Measurements from ENCODE around the gene FOXO4. TPM values are rescaled to one million over a fixed set of nuclear protein-coding genes. Genes with fewer than 3 reads are reported as not detected.

Gene FOXO4
- total and polyA plus RNA-seq, 7 donors: 14.6 to 80.7 (median 56.5) TPM

DNA sequence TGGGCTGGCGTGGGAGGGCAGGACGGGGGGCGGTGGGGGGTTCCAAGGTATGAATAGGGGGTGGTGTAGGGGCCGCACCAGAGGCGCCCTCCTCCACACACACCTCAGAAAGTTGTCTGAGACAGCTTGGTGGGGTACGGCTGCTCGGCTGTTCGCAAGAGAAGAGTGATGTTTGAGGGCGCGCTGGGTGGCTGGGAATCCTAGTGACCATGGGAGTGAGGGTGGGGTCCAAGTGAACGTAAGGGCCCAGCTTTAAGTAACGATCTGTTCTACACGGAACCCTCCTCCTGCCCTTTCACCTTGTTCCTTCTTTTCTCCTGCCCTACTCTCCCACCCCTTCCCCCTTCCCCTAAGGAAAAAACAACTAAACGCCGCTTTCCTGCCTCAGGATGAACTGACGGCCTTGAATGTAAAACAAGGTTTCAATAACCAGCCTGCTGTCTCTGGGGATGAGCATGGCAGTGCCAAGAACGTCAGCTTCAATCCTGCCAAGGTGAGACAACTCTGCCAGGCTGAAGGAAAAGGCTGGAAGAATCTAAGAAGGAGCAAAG is 23.4 kb downstream of the FOXO4 start:
- H3K9me3 ChIP-seq: no peaks in the 10 kb centered on the region
- peak overlapping the region; percentile 70 for H3K4me3 ChIP-seq
- 0 to 19% (median 3%) methylated on average over 11 to 17 of the region's 17 CpGs for WGBS, 3 donors
- intact Hi-C loops (cut with DNase I): no loop called here
- TF ChIP-seq, protein P1, sequence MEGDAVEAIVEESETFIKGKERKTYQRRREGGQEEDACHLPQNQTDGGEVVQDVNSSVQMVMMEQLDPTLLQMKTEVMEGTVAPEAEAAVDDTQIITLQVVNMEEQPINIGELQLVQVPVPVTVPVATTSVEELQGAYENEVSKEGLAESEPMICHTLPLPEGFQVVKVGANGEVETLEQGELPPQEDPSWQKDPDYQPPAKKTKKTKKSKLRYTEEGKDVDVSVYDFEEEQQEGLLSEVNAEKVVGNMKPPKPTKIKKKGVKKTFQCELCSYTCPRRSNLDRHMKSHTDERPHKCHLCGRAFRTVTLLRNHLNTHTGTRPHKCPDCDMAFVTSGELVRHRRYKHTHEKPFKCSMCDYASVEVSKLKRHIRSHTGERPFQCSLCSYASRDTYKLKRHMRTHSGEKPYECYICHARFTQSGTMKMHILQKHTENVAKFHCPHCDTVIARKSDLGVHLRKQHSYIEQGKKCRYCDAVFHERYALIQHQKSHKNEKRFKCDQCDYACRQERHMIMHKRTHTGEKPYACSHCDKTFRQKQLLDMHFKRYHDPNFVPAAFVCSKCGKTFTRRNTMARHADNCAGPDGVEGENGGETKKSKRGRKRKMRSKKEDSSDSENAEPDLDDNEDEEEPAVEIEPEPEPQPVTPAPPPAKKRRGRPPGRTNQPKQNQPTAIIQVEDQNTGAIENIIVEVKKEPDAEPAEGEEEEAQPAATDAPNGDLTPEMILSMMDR (IDR thresholded peaks at IDR 0.05): no peak
- DNase-seq: no peak
- peak overlapping the region; percentile 79 for H3K27ac ChIP-seq
- peaks cover 9% of the 10 kb centered on the region for H3K4me1 ChIP-seq
- ATAC-seq: peak in 3 of 4 donors; percentile 9 to 49 (median 16)
- H3K27me3 ChIP-seq (ENCODE audit: insufficient read depth in 3 of 3, low read length in 2 of 3): no peaks in the 10 kb centered on the region
- H3K36me3 ChIP-seq (ENCODE audit: insufficient read depth in 1 of 2, low read depth in 1 of 2): peaks cover 0 to 42% of the 10 kb centered on the region in 2 donors

DNA sequence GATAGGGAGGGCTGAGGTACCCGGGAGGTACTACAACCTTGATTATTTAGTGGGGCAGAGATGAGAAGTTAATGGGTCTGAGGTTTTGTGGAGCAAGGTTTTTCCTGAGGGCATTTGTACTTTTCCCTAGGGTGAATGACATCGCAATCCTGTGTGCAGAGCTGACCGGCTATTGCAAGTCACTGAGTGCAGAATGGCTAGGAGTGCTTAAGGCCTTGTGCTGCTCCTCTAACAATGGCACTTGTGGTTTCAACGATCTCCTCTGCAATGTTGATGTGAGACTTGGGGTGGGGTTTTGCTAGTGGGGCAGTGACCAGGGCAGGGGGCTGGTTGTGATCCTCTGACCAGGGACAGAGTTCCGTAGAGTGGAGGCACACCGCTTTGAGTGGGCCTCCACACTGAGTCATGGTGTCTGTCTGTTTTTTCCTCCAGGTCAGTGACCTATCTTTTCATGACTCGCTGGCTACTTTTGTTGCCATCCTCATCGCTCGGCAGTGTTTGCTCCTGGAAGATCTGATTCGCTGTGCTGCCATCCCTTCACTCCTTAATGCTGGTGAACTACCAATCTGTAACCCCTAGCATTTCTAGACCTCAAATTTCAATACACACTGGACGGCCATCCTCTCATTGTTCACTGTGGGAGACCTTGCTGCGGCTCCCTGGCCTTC is 32.6 kb downstream of the FOXO4 start:
- no peak overlapping the region for H3K4me3 ChIP-seq
- intact Hi-C loops (cut with DNase I): no loop called here
- H3K36me3 ChIP-seq (ENCODE audit: insufficient read depth in 1 of 2, low read depth in 1 of 2): peaks cover 4 to 92% of the 10 kb centered on the region in 2 donors
- ATAC-seq (no peak), DNase-seq (no peak)
- 75 to 78% (median 77%) methylated on average over 10 to 12 of the region's 12 CpGs for WGBS, 3 donors
- H3K27me3 ChIP-seq (ENCODE audit: insufficient read depth in 3 of 3, low read length in 2 of 3): no peaks in the 10 kb centered on the region
- H3K9me3 ChIP-seq: no peaks in the 10 kb centered on the region
- no peaks in the 10 kb centered on the region for H3K4me1 ChIP-seq
- TF ChIP-seq, protein P1 (IDR thresholded peaks at IDR 0.05): no peak
- no peak overlapping the region for H3K27ac ChIP-seq

DNA sequence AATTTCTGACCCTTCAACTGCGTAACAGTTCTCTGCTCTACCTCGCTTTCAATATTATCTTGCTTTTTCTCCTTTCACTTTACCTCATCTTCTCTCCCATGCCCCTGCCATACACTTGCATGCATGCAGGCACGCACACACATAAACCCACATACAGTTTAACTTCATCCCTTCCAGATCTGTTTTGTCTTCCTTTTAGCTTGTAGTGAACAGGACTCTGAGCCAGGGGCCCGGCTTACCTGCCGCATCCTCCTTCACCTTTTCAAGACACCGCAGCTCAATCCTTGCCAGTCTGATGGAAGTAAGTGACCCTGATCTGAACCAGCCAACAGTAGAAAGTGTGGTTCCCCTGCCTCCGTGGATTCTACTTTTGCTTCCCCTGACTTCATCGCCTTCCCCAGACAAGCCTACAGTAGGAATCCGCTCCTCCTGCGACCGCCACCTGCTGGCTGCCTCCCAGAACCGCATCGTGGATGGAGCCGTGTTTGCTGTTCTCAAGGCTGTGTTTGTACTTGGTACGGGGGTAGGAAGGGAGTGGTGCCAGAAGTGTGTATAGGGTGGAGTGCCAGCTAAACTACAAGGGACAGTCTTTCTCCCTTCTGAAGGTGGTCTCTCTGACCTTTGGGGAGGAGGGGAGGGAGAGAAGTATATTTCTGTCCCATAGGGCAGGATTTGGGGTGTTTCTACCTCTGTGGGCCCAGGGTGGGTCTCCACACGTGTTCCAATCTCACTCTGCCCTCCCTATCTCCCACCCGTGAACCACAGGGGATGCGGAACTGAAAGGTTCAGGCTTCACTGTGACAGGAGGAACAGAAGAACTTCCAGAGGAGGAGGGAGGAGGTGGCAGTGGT is 33.5 kb downstream of the FOXO4 start:
- no peaks in the 10 kb centered on the region for H3K27me3 ChIP-seq (ENCODE audit: insufficient read depth in 3 of 3, low read length in 2 of 3)
- intact Hi-C loops (cut with DNase I): no loop called here
- 33 to 49% (median 40%) methylated on average over 18 of the region's 18 CpGs for WGBS, 3 donors
- TF ChIP-seq, protein P1 (IDR thresholded peaks at IDR 0.05): peak; percentile 53
- DNase-seq (peak; percentile 58 to 74), ATAC-seq (peak; percentile 55 to 80 (median 64))
- H3K4me3 ChIP-seq: no peak overlapping the region
- H3K4me1 ChIP-seq: no peaks in the 10 kb centered on the region
- H3K9me3 ChIP-seq: no peaks in the 10 kb centered on the region
- H3K36me3 ChIP-seq (ENCODE audit: insufficient read depth in 1 of 2, low read depth in 1 of 2): peaks cover 4 to 89% of the 10 kb centered on the region in 2 donors
- H3K27ac ChIP-seq: no peak overlapping the region

DNA sequence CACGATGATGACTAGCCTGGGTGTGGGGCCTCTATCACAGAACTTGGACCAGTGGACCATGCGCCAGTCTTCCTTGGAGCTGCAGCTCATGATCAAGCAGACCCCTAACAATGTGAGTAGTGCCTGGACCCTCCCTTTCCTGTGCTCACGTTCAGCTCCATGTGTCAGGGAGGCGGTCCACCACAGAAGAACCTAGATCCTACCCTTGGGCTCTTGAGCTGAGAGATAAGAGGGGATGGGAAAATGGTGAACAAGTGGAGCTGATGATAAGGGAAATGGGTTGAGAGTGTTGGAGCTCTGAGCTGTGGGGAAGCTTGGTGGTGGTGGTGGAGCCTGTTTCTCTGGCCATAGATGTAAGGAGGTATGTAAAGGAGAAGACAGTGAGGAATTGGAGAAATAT is 35.9 kb downstream of the FOXO4 start:
- WGBS, 3 donors: 76 to 93% (median 87%) methylated on average over 4 of the region's 4 CpGs
- H3K27ac ChIP-seq: no peak overlapping the region
- no peaks in the 10 kb centered on the region for H3K27me3 ChIP-seq (ENCODE audit: insufficient read depth in 3 of 3, low read length in 2 of 3)
- no peaks in the 10 kb centered on the region for H3K4me1 ChIP-seq
- H3K9me3 ChIP-seq: no peaks in the 10 kb centered on the region
- H3K36me3 ChIP-seq (ENCODE audit: insufficient read depth in 1 of 2, low read depth in 1 of 2): peaks cover 5 to 88% of the 10 kb centered on the region in 2 donors
- DNase-seq: peak in 1 of 2 donors; percentile 8
- H3K4me3 ChIP-seq: no peak overlapping the region
- TF ChIP-seq, protein P1 (IDR thresholded peaks at IDR 0.05): no peak
- no peak for ATAC-seq
- intact Hi-C loops (cut with DNase I): no loop called here
